ENCODE data around the gene ADCY1. TPM values are rescaled to one million over a fixed set of nuclear protein-coding genes. Genes with fewer than 3 reads are reported as not detected.

ADCY1 gene
- total and polyA plus RNA-seq, 2 donors from 2014 or later = 2.9 to 3.7 TPM

DNA sequence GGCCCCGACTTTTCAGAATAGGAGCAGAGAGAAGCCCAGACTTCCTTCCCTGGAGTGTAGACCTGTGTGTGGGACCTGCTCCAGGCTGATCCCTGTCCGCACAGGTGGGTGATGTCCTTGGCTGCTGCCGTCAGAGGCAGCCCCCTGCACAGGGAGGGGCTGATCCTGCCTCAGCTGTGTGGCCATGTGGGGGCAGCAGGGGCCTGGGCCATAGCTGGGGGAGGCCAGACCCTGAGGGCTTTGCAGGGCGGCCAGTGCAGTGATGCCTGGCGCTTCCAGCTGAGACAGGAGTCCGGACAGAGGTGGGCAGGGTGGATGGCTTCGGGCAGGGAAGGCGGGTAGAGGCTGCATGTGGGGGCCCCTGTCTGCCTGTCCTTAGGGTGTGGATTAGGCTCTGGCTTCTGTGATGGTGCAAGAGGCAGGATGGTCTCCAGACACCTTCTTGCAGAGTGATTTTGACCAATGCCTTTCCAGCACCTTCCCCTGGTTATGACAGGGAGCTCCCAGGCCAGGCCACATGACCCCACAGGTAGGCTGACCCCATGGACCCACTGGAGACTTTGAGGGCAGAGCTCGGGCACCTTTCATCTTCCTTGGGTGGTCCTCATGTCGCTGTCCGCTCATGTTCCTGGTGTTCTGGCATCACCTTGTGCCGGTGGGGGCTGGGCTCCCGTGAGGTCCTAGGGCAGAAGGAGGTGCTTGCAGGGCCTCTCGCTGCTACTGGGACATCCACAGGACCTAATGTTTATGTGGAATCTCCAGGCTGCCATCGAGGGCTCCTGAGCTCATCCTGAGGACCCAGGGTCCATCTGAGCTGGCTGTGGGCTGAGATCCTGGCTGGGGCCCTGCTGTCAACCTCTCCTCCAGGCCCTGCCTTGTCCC lies 141.5 kb downstream of the ADCY1 start:
- H3K9me3 ChIP-seq (ENCODE audit: control insufficient read depth in 2 of 3, insufficient read depth in 1 of 3, low read length in 3 of 3) = no peaks in the 10 kb centered on the region
- no peak overlapping the region for H3K9ac ChIP-seq (ENCODE audit: low read length in 3 of 3)
- TF ChIP-seq, protein P1, sequence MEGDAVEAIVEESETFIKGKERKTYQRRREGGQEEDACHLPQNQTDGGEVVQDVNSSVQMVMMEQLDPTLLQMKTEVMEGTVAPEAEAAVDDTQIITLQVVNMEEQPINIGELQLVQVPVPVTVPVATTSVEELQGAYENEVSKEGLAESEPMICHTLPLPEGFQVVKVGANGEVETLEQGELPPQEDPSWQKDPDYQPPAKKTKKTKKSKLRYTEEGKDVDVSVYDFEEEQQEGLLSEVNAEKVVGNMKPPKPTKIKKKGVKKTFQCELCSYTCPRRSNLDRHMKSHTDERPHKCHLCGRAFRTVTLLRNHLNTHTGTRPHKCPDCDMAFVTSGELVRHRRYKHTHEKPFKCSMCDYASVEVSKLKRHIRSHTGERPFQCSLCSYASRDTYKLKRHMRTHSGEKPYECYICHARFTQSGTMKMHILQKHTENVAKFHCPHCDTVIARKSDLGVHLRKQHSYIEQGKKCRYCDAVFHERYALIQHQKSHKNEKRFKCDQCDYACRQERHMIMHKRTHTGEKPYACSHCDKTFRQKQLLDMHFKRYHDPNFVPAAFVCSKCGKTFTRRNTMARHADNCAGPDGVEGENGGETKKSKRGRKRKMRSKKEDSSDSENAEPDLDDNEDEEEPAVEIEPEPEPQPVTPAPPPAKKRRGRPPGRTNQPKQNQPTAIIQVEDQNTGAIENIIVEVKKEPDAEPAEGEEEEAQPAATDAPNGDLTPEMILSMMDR (IDR thresholded peaks at IDR 0.05; ENCODE audit: borderline replicate concordance, extremely low read depth, insufficient read depth) = no peak
- no peak overlapping the region for H3K4me3 ChIP-seq (ENCODE audit: low read length in 3 of 3)
- FAIRE-seq = no peak
- H3K36me3 ChIP-seq (ENCODE audit: control insufficient read depth in 2 of 3, insufficient read depth in 3 of 3, low read length in 3 of 3) = no peaks in the 10 kb centered on the region
- intact Hi-C loops (cut with DNase I) = no loop called here
- no peaks in the 10 kb centered on the region for H3K27me3 ChIP-seq (ENCODE audit: control insufficient read depth, insufficient read depth, low read length)
- H3K4me1 ChIP-seq (ENCODE audit: control insufficient read depth in 2 of 3, insufficient read depth in 2 of 3, low read depth in 1 of 3, low read length in 3 of 3) = no peaks in the 10 kb centered on the region
- peak in 2 of 5 donors; percentile 7 to 19 for DNase-seq
- no peak overlapping the region for H3K27ac ChIP-seq (ENCODE audit: low read depth in 2 of 2, low read length in 2 of 2)

DNA sequence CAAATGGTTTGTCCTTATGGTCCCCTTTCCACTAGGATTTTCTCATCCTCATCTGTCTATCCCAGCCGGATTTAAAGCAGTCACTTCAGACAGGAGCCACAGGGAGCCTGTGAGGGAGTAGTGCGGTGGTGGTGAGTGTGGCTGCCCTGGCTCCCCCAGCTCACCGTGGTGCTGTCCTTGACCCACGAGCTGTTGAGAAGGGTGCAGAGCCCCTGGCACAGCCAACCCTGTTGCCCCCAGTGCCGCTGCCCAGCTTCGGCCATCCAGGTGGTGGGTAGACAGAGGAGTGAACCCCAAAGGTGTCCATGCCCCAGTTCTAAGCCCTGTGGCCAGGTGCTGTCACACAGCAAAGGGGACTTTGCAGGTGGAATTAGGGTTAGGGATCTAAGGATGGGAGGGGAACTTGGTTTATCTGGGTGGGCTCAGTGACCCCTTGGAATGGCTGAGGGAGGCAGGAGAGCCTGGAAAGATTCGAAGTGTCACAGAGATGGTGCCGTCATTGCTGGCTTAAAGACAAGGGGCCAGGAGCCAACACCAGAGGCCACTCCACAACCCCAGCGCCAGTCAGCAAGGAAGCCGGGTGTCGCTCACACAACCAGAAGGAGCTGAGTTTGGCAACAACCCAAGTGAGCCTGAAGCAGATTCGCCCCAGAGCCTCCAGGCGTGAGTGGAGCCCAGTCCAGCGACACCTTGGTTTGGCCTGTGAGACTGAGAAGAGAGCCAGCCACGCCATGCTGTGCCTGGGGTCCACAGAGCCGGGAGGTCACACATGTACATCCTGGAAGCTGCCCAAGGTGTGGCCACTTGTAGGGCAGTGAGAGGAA lies 142.4 kb downstream of the ADCY1 start:
- Histone ChIP-seq H3K4me1 (ENCODE audit: control insufficient read depth in 2 of 3, insufficient read depth in 2 of 3, low read depth in 1 of 3, low read length in 3 of 3) (no peaks in the 10 kb centered on the region), H3K27ac (ENCODE audit: low read depth in 2 of 2, low read length in 2 of 2) (no peak overlapping the region), H3K9me3 (ENCODE audit: control insufficient read depth in 2 of 3, insufficient read depth in 1 of 3, low read length in 3 of 3) (no peaks in the 10 kb centered on the region), H3K4me3 (ENCODE audit: low read length in 3 of 3) (no peak overlapping the region), H3K36me3 (ENCODE audit: control insufficient read depth in 2 of 3, insufficient read depth in 3 of 3, low read length in 3 of 3) (no peaks in the 10 kb centered on the region), H3K9ac (ENCODE audit: low read length in 3 of 3) (no peak overlapping the region), H3K27me3 (ENCODE audit: control insufficient read depth, insufficient read depth, low read length) (no peaks in the 10 kb centered on the region)
- DNase-seq = peak in 3 of 5 donors; percentile 7 to 60 (median 21)
- TF ChIP-seq, protein P1 (IDR thresholded peaks at IDR 0.05; ENCODE audit: borderline replicate concordance, extremely low read depth, insufficient read depth) = no peak
- FAIRE-seq = no peak
- intact Hi-C loops (cut with DNase I) = no loop called here

DNA sequence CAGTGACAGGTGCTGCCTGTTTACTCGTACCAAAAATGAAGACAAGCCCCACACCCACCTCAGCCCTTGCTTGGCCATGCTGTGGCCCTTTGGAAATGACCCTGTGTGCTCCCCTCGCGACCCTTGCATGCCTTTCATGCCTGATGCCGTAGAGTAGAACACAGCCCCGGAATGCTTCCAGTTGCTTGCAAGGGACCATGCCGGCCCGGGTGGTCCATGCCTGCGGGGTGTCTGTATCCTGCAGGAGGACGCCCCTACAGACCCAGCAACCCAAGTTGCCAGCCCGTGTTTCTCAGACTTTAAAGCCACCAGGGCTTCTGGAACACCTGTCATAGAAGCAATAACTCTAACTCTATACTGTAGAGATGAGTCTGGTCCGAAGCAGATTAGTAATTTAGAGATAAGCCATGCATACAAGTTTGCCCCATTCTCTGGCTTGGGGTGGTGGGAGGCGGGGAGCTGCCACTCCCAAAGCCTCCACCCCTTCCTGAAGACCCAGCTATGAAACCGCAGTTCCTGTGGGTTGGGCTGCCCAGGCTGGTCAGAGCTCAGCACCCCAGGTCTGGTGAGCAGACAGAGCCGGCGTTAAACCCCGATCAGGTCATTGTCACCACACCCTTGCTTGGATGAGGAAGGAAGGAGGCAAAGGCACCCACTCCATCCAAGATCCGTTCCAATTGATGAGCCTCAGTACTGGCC lies 143.5 kb downstream of the ADCY1 start:
- intact Hi-C loops (cut with DNase I) = no loop called here
- no peak overlapping the region for H3K4me3 ChIP-seq (ENCODE audit: low read length in 3 of 3)
- H3K9ac ChIP-seq (ENCODE audit: low read length in 3 of 3) = no peak overlapping the region
- peak in 2 of 5 donors; percentile 7 to 51 for DNase-seq
- no peaks in the 10 kb centered on the region for H3K27me3 ChIP-seq (ENCODE audit: control insufficient read depth, insufficient read depth, low read length)
- H3K9me3 ChIP-seq (ENCODE audit: control insufficient read depth in 2 of 3, insufficient read depth in 1 of 3, low read length in 3 of 3) = no peaks in the 10 kb centered on the region
- H3K4me1 ChIP-seq (ENCODE audit: control insufficient read depth in 2 of 3, insufficient read depth in 2 of 3, low read depth in 1 of 3, low read length in 3 of 3) = no peaks in the 10 kb centered on the region
- H3K36me3 ChIP-seq (ENCODE audit: control insufficient read depth in 2 of 3, insufficient read depth in 3 of 3, low read length in 3 of 3) = no peaks in the 10 kb centered on the region
- no peak overlapping the region for H3K27ac ChIP-seq (ENCODE audit: low read depth in 2 of 2, low read length in 2 of 2)
- TF ChIP-seq, protein P1 (IDR thresholded peaks at IDR 0.05; ENCODE audit: borderline replicate concordance, extremely low read depth, insufficient read depth) = no peak
- no peak for FAIRE-seq
